ENCODE results near the gene MERTK.

GRCh38 chr2:112050316-112050715 is 151.9 kb downstream of the MERTK start:
- TF ChIP-seq, protein P1, sequence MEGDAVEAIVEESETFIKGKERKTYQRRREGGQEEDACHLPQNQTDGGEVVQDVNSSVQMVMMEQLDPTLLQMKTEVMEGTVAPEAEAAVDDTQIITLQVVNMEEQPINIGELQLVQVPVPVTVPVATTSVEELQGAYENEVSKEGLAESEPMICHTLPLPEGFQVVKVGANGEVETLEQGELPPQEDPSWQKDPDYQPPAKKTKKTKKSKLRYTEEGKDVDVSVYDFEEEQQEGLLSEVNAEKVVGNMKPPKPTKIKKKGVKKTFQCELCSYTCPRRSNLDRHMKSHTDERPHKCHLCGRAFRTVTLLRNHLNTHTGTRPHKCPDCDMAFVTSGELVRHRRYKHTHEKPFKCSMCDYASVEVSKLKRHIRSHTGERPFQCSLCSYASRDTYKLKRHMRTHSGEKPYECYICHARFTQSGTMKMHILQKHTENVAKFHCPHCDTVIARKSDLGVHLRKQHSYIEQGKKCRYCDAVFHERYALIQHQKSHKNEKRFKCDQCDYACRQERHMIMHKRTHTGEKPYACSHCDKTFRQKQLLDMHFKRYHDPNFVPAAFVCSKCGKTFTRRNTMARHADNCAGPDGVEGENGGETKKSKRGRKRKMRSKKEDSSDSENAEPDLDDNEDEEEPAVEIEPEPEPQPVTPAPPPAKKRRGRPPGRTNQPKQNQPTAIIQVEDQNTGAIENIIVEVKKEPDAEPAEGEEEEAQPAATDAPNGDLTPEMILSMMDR (IDR thresholded peaks at IDR 0.05): no peak
- TF ChIP-seq POLR2A (IDR thresholded peaks at IDR 0.05): no peak
